ENCODE measurements around the gene NBEAL1. TPM values are rescaled to one million over a fixed set of nuclear protein-coding genes. Genes with fewer than 3 reads are reported as not detected.

The NBEAL1 gene
- total and polyA plus RNA-seq, 2 of the 8 experiments (the other 6 are each of a cell fraction or from before 2014, with no cell fraction given): 2.3 to 10.7 TPM

DNA sequence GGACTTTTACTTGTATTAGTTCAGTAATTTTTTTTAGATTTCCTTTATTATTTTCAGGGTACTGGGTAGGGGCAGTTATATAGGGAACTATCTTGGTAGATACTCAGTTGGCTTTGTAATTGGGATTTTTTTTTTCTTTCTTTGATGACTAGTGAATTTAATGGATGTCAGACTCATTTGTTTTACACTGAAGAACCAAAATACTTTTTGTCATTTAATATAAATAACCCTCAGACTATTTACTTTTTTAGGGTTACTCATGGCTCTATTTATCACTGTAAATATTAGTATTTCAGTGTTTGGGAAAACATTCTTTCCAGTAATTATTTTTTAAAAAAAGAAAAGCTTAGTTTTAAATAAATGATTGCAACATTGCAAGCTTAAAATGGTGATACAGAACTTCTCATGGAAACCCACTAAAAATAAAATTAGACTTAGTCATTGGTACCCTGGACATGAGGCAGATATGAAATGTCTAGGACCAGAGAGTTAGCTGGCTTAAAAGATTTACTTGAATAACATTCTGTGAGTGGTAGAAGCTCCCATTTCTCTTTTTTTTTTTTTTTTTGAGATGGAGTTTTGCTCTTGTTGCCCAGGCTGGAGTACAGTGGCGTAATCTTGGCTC is 149.7 kb downstream of the NBEAL1 start (continued):
- TF ChIP-seq RFX5 (IDR thresholded peaks at IDR 0.05; ENCODE audit: borderline replicate concordance, low read depth, low read length) (no peak), POLR2A (IDR thresholded peaks at IDR 0.05; ENCODE audit: control extremely low read depth in 1 of 2, low read depth in 2 of 2, low read length in 2 of 2) (no peak), RAD21 (IDR thresholded peaks at IDR 0.05 in 1 of 2, conservative IDR thresholded peaks at IDR 0.05 in 1 of 2; ENCODE audit: low read depth in 2 of 2, low read length in 2 of 2) (no peak), NRF1 (IDR thresholded peaks at IDR 0.05; ENCODE audit: low read depth, low read length) (no peak), ASH2L (IDR thresholded peaks at IDR 0.05; ENCODE audit: low read length) (no peak)
